Measurements from ENCODE around the gene AXIN1. TPM values are rescaled to one million over a fixed set of nuclear protein-coding genes. Genes with fewer than 3 reads are reported as not detected.

Gene AXIN1
- total and polyA plus RNA-seq, 5 donors from 2014 or later, result 1.1 to 45.2 (median 1.7) TPM

DNA sequence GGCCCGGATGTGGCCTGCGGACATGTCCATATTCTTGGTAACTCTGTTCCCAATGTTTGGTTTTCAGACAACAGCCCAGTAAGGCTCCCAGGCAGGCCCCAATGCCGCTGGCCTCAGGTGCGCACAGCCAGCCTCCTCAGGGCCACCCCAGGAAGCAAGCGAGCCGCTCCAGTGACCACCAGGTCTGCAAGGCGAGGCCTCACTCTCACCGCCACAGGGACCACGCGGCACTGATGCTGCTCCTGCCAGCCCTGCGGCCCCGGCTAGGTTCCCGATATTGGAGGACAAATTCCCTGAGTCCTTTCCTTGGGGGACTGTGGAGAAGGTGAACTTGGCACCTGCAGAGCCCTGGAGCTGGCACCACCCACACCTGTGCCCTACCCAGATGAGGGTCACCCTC lies 50.6 kb downstream of the AXIN1 start:
- peaks cover 24% of the 10 kb centered on the region for H3K36me3 ChIP-seq (ENCODE audit: control insufficient read depth, insufficient read depth, low read length)
- no peaks in the 10 kb centered on the region for H3K4me1 ChIP-seq (ENCODE audit: control insufficient read depth, insufficient read depth, low read length, poor library complexity, severe bottlenecking)
- Mint-ChIP-seq H3K4me3 (no peak overlapping the region), H3K9me3 (no peaks in the 10 kb centered on the region), H3K36me3 (peaks cover 8% of the 10 kb centered on the region), H3K27ac (no peak overlapping the region), H3K4me1 (peaks cover 0 to 3% (median 0%) of the 10 kb centered on the region in 4 donors), H3K27me3 (no peaks in the 10 kb centered on the region)
- H3K27me3 ChIP-seq (ENCODE audit: control insufficient read depth, insufficient read depth, low read length), result no peaks in the 10 kb centered on the region
- no peak overlapping the region for H3K27ac ChIP-seq (ENCODE audit: insufficient read depth, low read length, poor library complexity, severe bottlenecking)
- H3K4me3 ChIP-seq (ENCODE audit: low read depth, low read length), result no peak overlapping the region
- ATAC-seq (ENCODE audit: low read depth in 2 of 2) (no peak), DNase-seq (no peak)
- H3K9me3 ChIP-seq (ENCODE audit: control insufficient read depth in 2 of 2, low read length in 2 of 2), result no peaks in the 10 kb centered on the region

GRCh38 chr16:301235-301634 lies 51.3 kb downstream of the AXIN1 start:
- H3K9me3 ChIP-seq (ENCODE audit: control insufficient read depth in 2 of 2, low read length in 2 of 2), result no peaks in the 10 kb centered on the region
- Mint-ChIP-seq H3K36me3 (peaks cover 5% of the 10 kb centered on the region), H3K4me3 (no peak overlapping the region), H3K9me3 (no peaks in the 10 kb centered on the region), H3K27ac (peak overlapping the region in 1 of 3 donors; percentile 18), H3K4me1 (peaks cover 0 to 3% (median 0%) of the 10 kb centered on the region in 4 donors), H3K27me3 (no peaks in the 10 kb centered on the region)
- no peak overlapping the region for H3K4me3 ChIP-seq (ENCODE audit: low read depth, low read length)
- H3K27ac ChIP-seq (ENCODE audit: insufficient read depth, low read length, poor library complexity, severe bottlenecking), result no peak overlapping the region
- DNase-seq (no peak), ATAC-seq (ENCODE audit: low read depth in 2 of 2) (no peak)
- H3K27me3 ChIP-seq (ENCODE audit: control insufficient read depth, insufficient read depth, low read length), result no peaks in the 10 kb centered on the region
- H3K36me3 ChIP-seq (ENCODE audit: control insufficient read depth, insufficient read depth, low read length), result peaks cover 23% of the 10 kb centered on the region
- no peaks in the 10 kb centered on the region for H3K4me1 ChIP-seq (ENCODE audit: control insufficient read depth, insufficient read depth, low read length, poor library complexity, severe bottlenecking)

- H3K4me3 Mint-ChIP-seq, result no peak overlapping the region
- Histone ChIP-seq H3K4me3 (ENCODE audit: low read depth, low read length) (no peak overlapping the region), H3K27ac (ENCODE audit: insufficient read depth, low read length, poor library complexity, severe bottlenecking) (no peak overlapping the region), H3K9me3 (ENCODE audit: control insufficient read depth in 2 of 2, low read length in 2 of 2) (no peaks in the 10 kb centered on the region), H3K4me1 (ENCODE audit: control insufficient read depth, insufficient read depth, low read length, poor library complexity, severe bottlenecking) (no peaks in the 10 kb centered on the region), H3K36me3 (ENCODE audit: control insufficient read depth, insufficient read depth, low read length) (peaks cover 22% of the 10 kb centered on the region), H3K27me3 (ENCODE audit: control insufficient read depth, insufficient read depth, low read length) (no peaks in the 10 kb centered on the region)
- no peaks in the 10 kb centered on the region for H3K27me3 Mint-ChIP-seq
- DNase-seq (no peak), ATAC-seq (ENCODE audit: low read depth in 2 of 2) (no peak)
- no peaks in the 10 kb centered on the region for H3K4me1 Mint-ChIP-seq
- peaks cover under 1% of the 10 kb centered on the region for H3K36me3 Mint-ChIP-seq
- H3K27ac Mint-ChIP-seq, result no peak overlapping the region
- peaks cover 0 to 2% (median 0%) of the 10 kb centered on the region in 7 donors for H3K9me3 Mint-ChIP-seq
These were observed 54.7 kb downstream of the AXIN1 start for GRCh38 chr16:297832-298231.

GRCh38 chr16:296806-297510 lies 55.6 kb downstream of the AXIN1 start:
- Histone ChIP-seq H3K36me3 (ENCODE audit: control insufficient read depth, insufficient read depth, low read length) (peaks cover 24% of the 10 kb centered on the region), H3K27ac (ENCODE audit: insufficient read depth, low read length, poor library complexity, severe bottlenecking) (no peak overlapping the region), H3K9me3 (ENCODE audit: control insufficient read depth in 2 of 2, low read length in 2 of 2) (no peaks in the 10 kb centered on the region), H3K27me3 (ENCODE audit: control insufficient read depth, insufficient read depth, low read length) (no peaks in the 10 kb centered on the region), H3K4me3 (ENCODE audit: low read depth, low read length) (no peak overlapping the region), H3K4me1 (ENCODE audit: control insufficient read depth, insufficient read depth, low read length, poor library complexity, severe bottlenecking) (no peaks in the 10 kb centered on the region)
- Mint-ChIP-seq H3K4me1 (no peaks in the 10 kb centered on the region), H3K27ac (no peak overlapping the region), H3K36me3 (peaks cover 5% of the 10 kb centered on the region), H3K9me3 (peaks cover 0 to 2% (median 0%) of the 10 kb centered on the region in 7 donors), H3K4me3 (no peak overlapping the region), H3K27me3 (no peaks in the 10 kb centered on the region)
- DNase-seq, result no peak
- ATAC-seq (ENCODE audit: low read depth in 2 of 2), result no peak

- Mint-ChIP-seq H3K36me3 (peaks cover 5% of the 10 kb centered on the region), H3K4me1 (no peaks in the 10 kb centered on the region), H3K27me3 (no peaks in the 10 kb centered on the region), H3K9me3 (peaks cover 0 to 2% (median 0%) of the 10 kb centered on the region in 7 donors), H3K4me3 (no peak overlapping the region), H3K27ac (no peak overlapping the region)
- ATAC-seq (ENCODE audit: low read depth in 2 of 2) (no peak), DNase-seq (no peak)
- H3K9me3 ChIP-seq (ENCODE audit: control insufficient read depth in 2 of 2, low read length in 2 of 2), result no peaks in the 10 kb centered on the region
- H3K27ac ChIP-seq (ENCODE audit: insufficient read depth, low read length, poor library complexity, severe bottlenecking), result no peak overlapping the region
- no peak overlapping the region for H3K4me3 ChIP-seq (ENCODE audit: low read depth, low read length)
- H3K27me3 ChIP-seq (ENCODE audit: control insufficient read depth, insufficient read depth, low read length), result no peaks in the 10 kb centered on the region
- no peaks in the 10 kb centered on the region for H3K4me1 ChIP-seq (ENCODE audit: control insufficient read depth, insufficient read depth, low read length, poor library complexity, severe bottlenecking)
- H3K36me3 ChIP-seq (ENCODE audit: control insufficient read depth, insufficient read depth, low read length), result peaks cover 21% of the 10 kb centered on the region
These were observed 56.2 kb downstream of the AXIN1 start for GRCh38 chr16:296276-296675.

- DNase-seq (no peak), ATAC-seq (ENCODE audit: low read depth in 2 of 2) (no peak)
- Histone ChIP-seq H3K4me1 (ENCODE audit: control insufficient read depth, insufficient read depth, low read length, poor library complexity, severe bottlenecking) (no peaks in the 10 kb centered on the region), H3K4me3 (ENCODE audit: low read depth, low read length) (no peak overlapping the region), H3K27ac (ENCODE audit: insufficient read depth, low read length, poor library complexity, severe bottlenecking) (no peak overlapping the region), H3K36me3 (ENCODE audit: control insufficient read depth, insufficient read depth, low read length) (peaks cover 30% of the 10 kb centered on the region), H3K9me3 (ENCODE audit: control insufficient read depth in 2 of 2, low read length in 2 of 2) (no peaks in the 10 kb centered on the region), H3K27me3 (ENCODE audit: control insufficient read depth, insufficient read depth, low read length) (no peaks in the 10 kb centered on the region)
- H3K9me3 Mint-ChIP-seq, result peaks cover 0 to 2% (median 0%) of the 10 kb centered on the region in 7 donors
- H3K4me3 Mint-ChIP-seq, result no peak overlapping the region
- peaks cover 5% of the 10 kb centered on the region for H3K36me3 Mint-ChIP-seq
- H3K27ac Mint-ChIP-seq, result no peak overlapping the region
- no peaks in the 10 kb centered on the region for H3K4me1 Mint-ChIP-seq
- H3K27me3 Mint-ChIP-seq, result peaks cover 5% of the 10 kb centered on the region
These were observed 59.3 kb downstream of the AXIN1 start for GRCh38 chr16:293043-293775.

DNA sequence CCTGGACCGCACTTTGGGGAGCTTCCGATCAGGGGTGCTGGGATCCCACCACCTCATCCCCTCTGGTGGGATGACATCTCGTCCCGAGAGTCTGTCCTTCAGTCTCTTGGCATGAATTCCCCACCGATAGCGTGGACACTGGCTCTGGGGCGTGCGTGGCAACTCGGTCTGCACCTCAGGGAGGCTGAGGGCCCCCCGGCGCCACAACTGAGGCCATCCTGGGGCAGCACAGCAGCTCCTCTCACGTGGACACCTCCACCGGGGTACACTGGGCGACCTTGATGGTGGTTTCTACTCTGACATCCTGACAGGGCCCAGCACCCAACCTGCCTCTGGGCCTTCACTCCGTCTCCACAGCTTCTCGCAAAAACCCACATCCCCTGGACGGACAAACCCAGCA lies 61.0 kb downstream of the AXIN1 start:
- H3K27me3 ChIP-seq (ENCODE audit: control insufficient read depth, insufficient read depth, low read length), result no peaks in the 10 kb centered on the region
- no peak overlapping the region for H3K4me3 ChIP-seq (ENCODE audit: low read depth, low read length)
- ATAC-seq (ENCODE audit: low read depth in 2 of 2) (no peak), DNase-seq (no peak)
- H3K36me3 ChIP-seq (ENCODE audit: control insufficient read depth, insufficient read depth, low read length), result peaks cover 29% of the 10 kb centered on the region
- Mint-ChIP-seq H3K4me1 (no peaks in the 10 kb centered on the region), H3K9me3 (peaks cover 0 to 2% (median 0%) of the 10 kb centered on the region in 7 donors), H3K36me3 (peaks cover 10% of the 10 kb centered on the region), H3K4me3 (no peak overlapping the region), H3K27ac (no peak overlapping the region), H3K27me3 (peaks cover 5% of the 10 kb centered on the region)
- H3K9me3 ChIP-seq (ENCODE audit: control insufficient read depth in 2 of 2, low read length in 2 of 2), result no peaks in the 10 kb centered on the region
- H3K27ac ChIP-seq (ENCODE audit: insufficient read depth, low read length, poor library complexity, severe bottlenecking), result no peak overlapping the region
- no peaks in the 10 kb centered on the region for H3K4me1 ChIP-seq (ENCODE audit: control insufficient read depth, insufficient read depth, low read length, poor library complexity, severe bottlenecking)
